Peyer's patch (tissue), 4 donors: Measurements from ENCODE around the gene IRF5. TPM values are rescaled to one million over a fixed set of nuclear protein-coding genes. Genes with fewer than 3 reads are reported as not detected.
A peak's percentile ranks its signal among the peaks of the same experiment; 100 is the strongest.

Experiments
- DNase-seq, 3 donors: peaks; one replicate each; pipeline ENCODE4 v3.0.0-alpha.2; 2017 to 2019
- H3K27ac ChIP-seq, 4 donors: fragments of 200-600 bp; sonication (generic); one replicate each; pipeline ENCODE4 v1.5.1; 2016 to 2019
- H3K27me3 ChIP-seq, 2 donors: fragments of 200-600 bp; sonication (generic); one replicate each; pipeline ENCODE4 v1.5.1; 2019
- H3K36me3 ChIP-seq, 3 donors: fragments of 200-600 bp; sonication (generic); one replicate each; pipeline ENCODE4 v1.5.1; 2016 to 2019
- H3K4me1 ChIP-seq, 4 donors: fragments of 200-600 bp; sonication (generic); one replicate each; pipeline ENCODE4 v1.5.1; 2016 to 2019
- H3K4me3 ChIP-seq, 4 donors: fragments of 200-600 bp; sonication (generic); 1 replicate in 3 of 4; 2 replicates in 1 of 4; pipeline ENCODE4 v1.5.1; 2016 to 2019; ENCODE audit warnings: mild to moderate bottlenecking in 1 of 4
- H3K9me3 ChIP-seq, 4 donors: fragments of 200-600 bp; sonication (generic); one replicate each; pipeline ENCODE4 v1.5.1; 2016 to 2019; ENCODE audit warnings: mild to moderate bottlenecking in 1 of 4
- CTCF ChIP-seq, 6 experiments: fragments of 450-650 bp in 4 of 6; fragments of 200-600 bp in 2 of 6; sonication (generic) in 1 of 6; IDR thresholded peaks; one replicate each; pipeline ENCODE4 v1.5.1; 2017 to 2019; ENCODE audit warnings: antibody characterized with exemption in 6 of 6, mild to moderate bottlenecking in 3 of 6, moderate library complexity in 1 of 6
- POLR2A ChIP-seq, 2 donors: fragments of 450-650 bp; IDR thresholded peaks; one replicate each; pipeline ENCODE4 v1.5.1; 2017; ENCODE audit warnings: antibody characterized with exemption in 2 of 2, mild to moderate bottlenecking in 2 of 2, moderate library complexity in 2 of 2
- total RNA-seq, 4 donors: library from RNA; depleted of rRNA; stranded (reverse); fragments of >200 nt; gene quantifications; one replicate each; pipeline ENCODE4 v1.1.0, GENCODE V29; 2016

IRF5 gene
- total RNA-seq, 4 donors from 2014 or later = 16.9 to 27.1 (median 21.7) TPM

GRCh38 chr7:128915271-128915819, 22.4 kb upstream of the IRF5 start:
- Histone ChIP-seq H3K4me1 (peaks cover 0 to 16% (median 3%) of the 10 kb centered on the region in 4 donors), H3K27me3 (peaks cover 0 to 7% of the 10 kb centered on the region in 2 donors), H3K36me3 (no peaks in the 10 kb centered on the region), H3K27ac (no peak overlapping the region), H3K4me3 (peak overlapping the region in 2 of 4 donors; percentile 17 to 32), H3K9me3 (no peaks in the 10 kb centered on the region)
- TF ChIP-seq CTCF (IDR thresholded peaks at IDR 0.05) = no peak
- no peak for TF ChIP-seq POLR2A (IDR thresholded peaks at IDR 0.05)
- DNase-seq = peak in 2 of 3 donors; percentile 38 to 43

- Histone ChIP-seq H3K9me3 (no peaks in the 10 kb centered on the region), H3K4me1 (peaks cover 0 to 10% (median 3%) of the 10 kb centered on the region in 4 donors), H3K36me3 (no peaks in the 10 kb centered on the region), H3K27ac (no peak overlapping the region), H3K27me3 (peaks cover 0 to 3% of the 10 kb centered on the region in 2 donors), H3K4me3 (peak overlapping the region in 1 of 4 donors; percentile 17)
- peak in 2 of 3 donors; percentile 39 to 42 for DNase-seq
- no peak for TF ChIP-seq POLR2A (IDR thresholded peaks at IDR 0.05)
- TF ChIP-seq CTCF (IDR thresholded peaks at IDR 0.05) = no peak
Observed at GRCh38 chr7:128915841-128916642, 21.7 kb upstream of the IRF5 start.

- TF ChIP-seq POLR2A (IDR thresholded peaks at IDR 0.05) (no peak), CTCF (IDR thresholded peaks at IDR 0.05) (no peak)
- peaks cover 0 to 3% of the 10 kb centered on the region in 2 donors for H3K27me3 ChIP-seq
- peak in 2 of 3 donors; percentile 21 to 34 for DNase-seq
Observed at GRCh38 chr7:128916643-128916915, 21.1 kb upstream of the IRF5 start.

GRCh38 chr7:128917122-128917521, 20.6 kb upstream of the IRF5 start:
- Histone ChIP-seq H3K4me3 (no peak overlapping the region), H3K27me3 (peaks cover 0 to 3% of the 10 kb centered on the region in 2 donors), H3K9me3 (no peaks in the 10 kb centered on the region), H3K36me3 (no peaks in the 10 kb centered on the region), H3K27ac (no peak overlapping the region), H3K4me1 (peaks cover 0 to 10% (median 3%) of the 10 kb centered on the region in 4 donors)
- peak in 2 of 3 donors; percentile 13 to 36 for DNase-seq
- TF ChIP-seq CTCF (IDR thresholded peaks at IDR 0.05) (no peak), POLR2A (IDR thresholded peaks at IDR 0.05) (no peak)

More at GRCh38 chr7:128916643-128916915, 21.1 kb upstream of the IRF5 start:
- no peaks in the 10 kb centered on the region for H3K9me3 ChIP-seq
- no peaks in the 10 kb centered on the region for H3K36me3 ChIP-seq
- H3K4me1 ChIP-seq = peaks cover 0 to 10% (median 3%) of the 10 kb centered on the region in 4 donors
- no peak overlapping the region for H3K27ac ChIP-seq
- no peak overlapping the region for H3K4me3 ChIP-seq

GRCh38 chr7:128918016-128918665, 19.6 kb upstream of the IRF5 start:
- Histone ChIP-seq H3K4me1 (peaks cover 0 to 10% (median 3%) of the 10 kb centered on the region in 4 donors), H3K36me3 (no peaks in the 10 kb centered on the region), H3K27me3 (peaks cover 0 to 3% of the 10 kb centered on the region in 2 donors), H3K27ac (no peak overlapping the region), H3K4me3 (no peak overlapping the region), H3K9me3 (no peaks in the 10 kb centered on the region)
- TF ChIP-seq POLR2A (IDR thresholded peaks at IDR 0.05) (no peak), CTCF (IDR thresholded peaks at IDR 0.05) (no peak)
- DNase-seq = peak in 2 of 3 donors; percentile 27 to 30
